Activated gamma-delta T cell treated with anti-CD3 and anti-CD28 coated beads, Interleukin-2, amount 50 U/mL, for 16 hours (primary cell): ENCODE data around the gene ILF3.

Experiments
- DNase-seq: peaks from one replicate; pipeline ENCODE4 v3.0.0-alpha.2; 2020; ENCODE audit warnings: low read depth

The ILF3 gene

DNA sequence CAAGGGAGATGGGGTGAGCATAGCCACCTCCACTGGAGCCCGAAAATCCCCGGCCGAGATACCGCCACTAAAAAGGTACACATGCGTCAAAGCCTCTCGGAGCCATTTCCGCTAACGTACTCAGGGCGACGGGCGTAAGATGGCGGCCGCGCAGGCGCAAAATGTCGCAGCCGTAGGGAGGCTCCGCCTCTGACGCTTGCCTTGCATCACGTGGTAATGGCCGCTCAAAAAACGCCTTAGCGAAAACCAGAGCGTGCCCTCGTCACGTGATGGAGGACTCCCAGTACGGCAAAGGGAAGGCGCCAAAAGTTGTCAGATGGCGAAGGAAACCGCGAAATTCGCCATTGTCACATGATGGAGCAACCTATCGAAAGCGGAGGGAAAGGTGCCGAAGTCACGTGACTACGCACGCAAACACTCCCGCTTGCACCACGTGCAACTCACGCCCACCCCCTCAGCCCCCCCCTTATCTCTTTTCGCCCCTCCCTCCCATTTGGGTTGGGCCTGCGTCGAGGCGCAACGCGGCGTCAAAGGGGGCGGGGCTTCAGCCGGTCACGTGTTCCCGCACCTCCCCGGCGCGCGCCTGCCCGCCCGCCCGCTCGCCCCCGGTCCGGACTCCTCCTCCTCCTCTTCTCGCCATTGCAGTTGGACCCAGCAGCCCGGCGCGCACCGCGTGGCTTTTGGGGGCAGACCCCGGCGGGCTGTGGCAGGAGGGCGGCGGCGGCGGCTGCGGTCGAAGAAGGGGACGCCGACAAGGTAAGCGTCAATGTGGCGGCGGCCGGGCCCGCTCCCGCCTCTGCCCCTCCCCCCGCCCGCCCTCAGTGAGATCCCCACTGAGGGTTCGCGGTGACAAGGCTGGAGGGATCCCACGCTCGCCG lies at the start of gene ILF3:
Gene ILF3, plus strand, starts transcription at position 615 of the 878 bp plus-strand sequence. CDS start 16,260 bp downstream, outside the sequence.
- peak; percentile 99 for DNase-seq

DNA sequence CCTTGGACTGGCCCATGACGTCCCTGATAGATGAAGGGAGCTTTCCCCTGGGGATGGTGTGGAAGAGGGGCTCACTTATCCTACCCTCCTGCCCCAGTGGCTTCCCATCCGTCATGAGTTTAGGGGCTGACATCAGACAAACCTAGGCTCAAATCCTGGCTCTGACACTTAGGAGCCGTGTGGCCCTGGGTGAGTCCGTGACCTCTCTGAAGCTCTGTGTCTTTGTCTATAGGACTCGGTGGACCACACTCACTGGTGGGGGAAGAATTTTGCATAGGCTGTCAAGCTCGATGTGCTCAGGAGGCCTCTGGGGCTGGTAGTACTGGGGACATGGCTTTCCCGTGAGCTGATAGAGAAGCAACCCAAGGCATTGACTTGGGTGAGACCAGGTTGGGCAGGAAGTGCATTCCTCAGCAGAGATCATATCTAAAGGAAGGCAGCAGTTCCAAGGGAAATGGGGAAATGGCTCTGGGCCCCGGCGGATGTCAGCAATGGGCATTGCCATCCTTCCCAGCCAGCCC lies 49.6 kb upstream of the ILF3 start:
- no peak for DNase-seq

DNA sequence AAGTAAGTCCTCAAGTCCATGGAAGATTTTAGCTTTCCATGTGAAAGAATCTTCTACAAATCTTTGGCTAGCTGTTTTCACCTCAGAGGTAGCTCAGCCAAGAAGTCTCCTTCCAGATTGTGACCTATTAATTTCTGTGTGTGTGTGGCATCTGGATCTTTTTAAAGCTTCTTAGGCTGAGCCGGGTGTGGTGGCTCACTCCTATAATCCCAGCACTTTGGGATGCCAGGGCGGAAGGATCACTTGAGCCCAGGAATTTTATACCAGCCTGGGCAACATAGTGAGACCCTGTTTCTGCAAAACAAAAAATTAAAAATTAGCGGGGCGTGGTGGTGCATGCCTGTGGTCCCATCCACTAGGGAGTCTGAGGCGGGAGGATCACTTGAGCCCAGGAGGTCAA lies 42.2 kb upstream of the ILF3 start:
- DNase-seq = no peak

DNA sequence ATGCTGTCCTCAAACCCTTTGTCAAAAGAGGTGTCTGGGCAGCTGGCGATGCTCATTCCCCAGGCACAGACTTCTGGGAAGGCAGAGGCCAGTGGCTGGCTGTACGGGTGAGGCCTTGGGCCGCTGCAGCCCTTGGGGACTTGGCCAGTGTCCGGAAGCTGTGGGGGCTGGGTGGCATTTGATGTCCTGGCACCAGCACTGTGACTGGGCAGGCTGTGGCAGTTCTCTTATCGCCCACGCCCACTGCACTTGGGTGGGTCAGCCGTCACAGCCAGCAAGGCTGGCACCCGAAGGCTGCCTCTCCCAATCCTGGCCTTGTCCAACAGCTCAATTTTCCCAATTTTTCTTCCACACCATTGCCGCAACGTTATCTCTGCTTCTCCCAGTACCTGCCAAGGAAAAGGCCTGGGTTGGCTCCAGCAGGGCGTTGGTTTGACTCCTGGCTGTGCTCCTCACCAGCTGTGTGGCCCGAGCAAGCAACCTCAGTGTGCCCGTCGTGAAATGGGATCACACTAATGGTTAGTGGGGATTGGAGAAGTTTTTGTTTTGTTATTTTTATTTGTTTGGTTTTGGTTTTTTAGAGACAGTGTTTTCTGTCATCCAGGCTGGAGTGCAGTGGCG lies 41.5 kb upstream of the ILF3 start:
- no peak for DNase-seq

DNA sequence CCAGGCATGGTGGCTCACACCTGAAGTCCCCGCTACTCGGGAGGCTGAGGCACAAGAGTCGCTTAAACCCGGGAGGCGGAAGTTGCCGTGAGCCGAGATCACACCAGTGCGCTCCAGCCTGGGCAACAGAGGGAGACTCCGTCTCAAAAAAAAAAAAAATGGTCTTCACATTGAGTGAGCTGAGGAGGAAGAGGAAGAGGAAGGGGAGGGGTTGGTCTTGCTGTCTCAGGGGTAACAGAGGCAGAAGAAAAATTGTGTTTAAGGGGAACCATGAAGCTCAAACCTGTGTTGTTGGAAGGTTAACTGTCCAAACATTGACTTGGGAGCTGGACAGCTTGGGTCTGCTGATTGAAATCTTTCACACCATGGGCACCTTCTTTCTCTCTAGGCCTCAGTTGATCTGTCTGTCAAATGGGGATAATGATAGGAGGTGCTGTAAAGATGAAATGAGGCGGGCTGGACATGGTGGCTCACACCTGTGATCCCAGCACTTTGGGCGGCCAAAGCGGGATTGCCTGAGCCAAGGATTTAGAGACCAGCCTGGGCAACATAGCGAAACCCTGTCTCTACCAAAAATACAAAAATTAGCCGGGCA lies 38.6 kb upstream of the ILF3 start:
- no peak for DNase-seq

DNA sequence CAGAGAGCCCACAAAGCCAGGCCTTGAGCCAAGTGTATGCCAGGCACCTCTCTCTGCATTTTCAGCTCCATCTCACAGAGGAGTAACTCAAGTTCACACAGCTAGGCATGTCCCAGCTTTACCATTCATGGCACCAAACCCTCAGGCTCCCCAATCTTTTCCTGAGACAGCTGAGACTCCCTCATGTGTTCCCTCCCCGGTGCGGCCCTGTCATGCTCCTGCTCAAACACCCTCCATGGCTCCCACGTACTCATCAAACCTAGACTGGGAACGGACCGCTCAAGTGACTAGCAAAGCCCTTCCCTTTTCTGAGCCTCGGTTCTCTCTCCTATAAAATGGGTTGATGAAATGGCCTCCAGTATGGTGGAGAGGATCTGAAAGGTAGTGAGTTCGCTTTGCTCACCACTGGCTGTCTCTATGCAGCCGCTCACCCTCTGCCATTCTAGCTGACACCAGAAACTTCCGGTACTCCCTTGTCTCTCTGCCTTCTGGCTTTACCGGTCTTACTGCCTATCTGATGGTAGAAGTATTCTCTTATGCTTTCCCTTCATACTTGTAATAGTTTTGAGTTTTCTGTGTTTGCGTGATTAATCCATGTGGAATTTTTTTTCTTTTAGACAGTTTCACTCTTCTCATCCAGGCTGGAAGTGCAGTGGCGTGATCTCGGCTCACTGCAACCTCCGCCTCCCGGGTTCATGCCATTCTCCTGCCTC lies 36.6 kb upstream of the ILF3 start:
- DNase-seq = no peak

DNA sequence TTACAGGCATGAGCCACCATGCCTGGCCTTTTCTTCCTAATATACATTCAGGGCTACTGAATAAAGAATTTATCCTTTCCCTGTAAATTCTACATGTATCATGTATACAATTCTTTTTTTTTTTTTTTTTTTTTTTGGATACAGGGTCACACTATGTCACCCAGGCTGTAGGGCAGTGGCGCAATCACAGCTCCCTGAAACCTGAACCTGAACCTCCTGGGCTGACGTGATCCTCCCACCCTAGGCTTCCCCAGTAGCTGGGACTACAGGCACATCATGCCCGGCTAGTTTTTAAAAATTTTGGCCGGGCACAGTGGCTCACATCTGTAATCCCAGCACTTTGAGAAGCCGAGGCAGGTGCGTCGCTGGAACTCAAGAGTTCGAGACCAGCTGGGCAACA lies 35.3 kb upstream of the ILF3 start:
- no peak for DNase-seq

DNA sequence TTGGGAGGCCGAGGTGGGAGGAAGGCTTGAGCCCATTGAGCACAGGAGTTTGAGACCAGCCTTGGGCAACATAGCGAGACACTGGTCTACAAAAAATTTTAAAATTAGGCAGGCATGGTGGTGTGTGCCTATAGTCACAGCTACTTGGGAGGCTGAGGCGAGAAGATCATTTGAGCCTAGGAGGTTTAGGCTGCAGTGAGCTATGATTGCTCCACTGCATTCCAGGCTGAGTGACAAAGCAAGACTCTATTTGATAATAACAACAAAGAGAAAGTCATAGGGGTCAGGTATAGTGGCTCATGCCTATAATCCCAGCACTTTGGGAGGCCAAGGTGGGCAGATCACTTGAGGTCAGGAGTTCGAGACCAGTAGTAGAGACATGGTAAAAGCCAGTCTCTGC lies 33.4 kb upstream of the ILF3 start:
- no peak for DNase-seq

DNA sequence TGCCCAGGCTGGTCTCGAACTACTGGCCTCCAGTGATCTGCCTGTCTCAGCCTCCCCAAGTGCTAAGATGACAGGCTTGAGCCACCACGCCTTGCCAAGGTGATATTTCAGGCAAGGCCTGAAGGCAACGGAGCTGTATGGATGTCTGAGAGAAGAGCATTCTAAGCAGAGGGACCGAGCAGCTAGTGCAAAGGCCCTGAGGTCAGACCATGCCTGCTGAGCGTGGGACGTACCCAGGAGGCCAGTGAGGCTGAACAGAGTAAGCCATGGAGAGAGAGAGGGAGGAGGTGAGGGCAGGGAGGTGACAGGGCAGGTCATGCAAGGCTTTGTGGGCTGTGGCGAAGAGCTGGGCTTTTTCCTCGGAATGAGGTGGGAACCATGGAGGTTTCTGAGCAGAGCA lies 32.2 kb upstream of the ILF3 start:
- no peak for DNase-seq

DNA sequence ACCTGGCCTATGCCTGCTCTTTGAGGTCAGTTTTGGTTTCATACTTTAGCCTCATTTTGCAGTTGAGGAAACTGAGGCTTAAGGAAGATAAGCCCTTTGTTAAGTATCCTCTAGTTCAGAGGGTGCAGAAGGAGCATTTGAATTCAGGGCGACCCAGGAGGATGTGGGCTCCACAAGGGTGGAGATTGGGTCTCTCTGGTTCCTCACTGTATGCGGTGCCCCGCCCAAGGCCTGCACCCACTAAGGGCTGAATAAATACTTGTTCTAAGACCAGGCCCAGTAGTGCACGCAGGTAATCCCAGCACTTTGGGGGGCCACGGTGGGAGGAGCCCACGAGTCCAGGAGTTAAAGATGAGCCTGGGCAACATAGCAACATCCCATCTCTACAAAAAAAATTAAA lies 29.6 kb upstream of the ILF3 start:
- no peak for DNase-seq

DNA sequence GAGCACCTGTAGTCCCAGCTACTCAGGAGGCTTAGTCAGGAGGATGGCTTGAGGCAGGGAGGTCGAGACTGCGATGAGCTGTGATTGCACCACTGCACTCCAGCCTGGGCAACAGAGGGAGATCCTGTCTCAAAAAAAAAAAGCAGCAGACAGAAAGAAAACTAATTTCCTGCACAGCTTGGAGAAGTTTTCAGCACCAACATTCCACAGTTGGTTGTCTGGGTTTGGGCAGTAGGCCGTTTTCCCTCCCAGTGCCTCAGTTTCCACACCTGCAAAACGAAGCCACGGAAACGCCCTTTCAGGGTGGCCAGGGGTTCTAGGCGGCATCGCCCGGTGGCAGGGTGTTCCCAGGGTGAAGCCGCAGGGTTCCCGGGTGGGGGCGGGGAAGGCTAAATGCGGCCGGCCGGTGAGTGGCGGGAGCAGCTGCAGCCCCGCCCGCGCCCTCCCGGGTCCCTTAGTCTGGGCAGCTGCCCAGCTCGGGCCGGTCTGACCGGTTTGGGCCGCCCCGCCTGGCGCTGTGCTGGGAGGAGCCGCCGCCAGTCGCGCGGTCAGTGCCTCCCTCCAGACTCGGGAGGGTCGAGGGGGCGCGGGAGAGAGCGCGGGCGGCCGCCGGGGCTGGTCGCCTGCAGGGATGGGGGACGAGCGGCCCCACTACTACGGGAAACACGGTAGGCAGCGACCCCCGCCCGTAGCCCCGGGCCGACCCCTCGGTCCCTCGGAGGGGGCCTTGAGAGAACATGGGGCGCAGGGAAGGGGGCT lies 29.0 kb upstream of the ILF3 start, which contains the start of gene SLC44A2:
Gene SLC44A2, plus strand, starts transcription at position 551 of the 759 bp plus-strand sequence. Its CDS starts 81 bp downstream, at position 632.
- DNase-seq = no peak

DNA sequence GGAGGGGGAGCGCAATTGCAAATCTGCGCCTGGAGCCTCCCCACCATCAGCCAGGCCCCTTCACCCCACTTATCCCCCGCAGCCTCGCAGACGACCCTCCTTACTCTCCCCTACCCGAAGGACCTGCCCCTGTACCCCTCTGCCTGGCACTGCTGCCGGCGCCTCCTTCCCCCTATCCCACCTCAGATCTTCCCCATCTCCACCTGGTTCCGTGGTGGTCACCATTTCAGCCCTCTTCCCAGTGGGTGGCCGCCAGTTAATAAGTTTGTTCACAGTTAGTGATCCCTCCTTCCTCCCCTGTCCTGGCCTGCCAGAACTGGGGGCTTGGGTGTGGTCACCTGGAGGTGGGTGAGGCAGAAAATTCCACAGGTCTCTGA lies 28.4 kb upstream of the ILF3 start:
- DNase-seq = no peak

DNA sequence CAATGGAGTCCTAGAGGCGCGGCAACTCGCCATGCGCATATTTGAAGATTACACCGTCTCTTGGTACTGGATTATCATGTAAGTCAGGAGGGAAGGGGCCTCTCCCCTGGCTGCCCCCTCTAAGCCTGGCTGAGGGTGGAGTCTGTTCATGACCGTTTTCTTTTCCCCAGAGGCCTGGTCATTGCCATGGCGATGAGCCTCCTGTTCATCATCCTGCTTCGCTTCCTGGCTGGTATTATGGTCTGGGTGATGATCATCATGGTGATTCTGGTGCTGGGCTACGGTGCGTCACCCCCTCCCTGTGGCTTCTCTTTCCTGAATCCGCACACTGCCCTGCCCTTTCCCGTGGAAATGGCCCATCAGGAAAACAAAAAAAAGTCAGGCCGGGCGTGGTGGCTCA lies 22.3 kb upstream of the ILF3 start:
- DNase-seq = no peak

DNA sequence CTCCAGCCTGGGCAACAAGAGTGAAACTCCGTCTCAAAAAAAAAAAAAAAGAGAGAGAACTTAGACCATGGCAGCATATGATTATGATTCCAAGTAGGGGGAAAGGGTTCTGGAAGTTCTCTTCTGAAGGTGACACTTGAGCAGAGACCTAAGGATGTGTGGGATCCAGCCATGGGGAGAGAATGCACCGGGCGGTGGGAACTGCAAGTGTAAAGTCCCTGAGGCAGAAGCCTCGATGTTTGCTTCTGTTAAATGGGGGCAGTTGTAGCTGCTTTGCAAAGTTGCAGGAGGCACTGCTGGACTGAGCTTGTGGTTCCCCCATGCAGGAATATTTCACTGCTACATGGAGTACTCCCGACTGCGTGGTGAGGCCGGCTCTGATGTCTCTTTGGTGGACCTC lies 19.7 kb upstream of the ILF3 start:
- DNase-seq = no peak

DNA sequence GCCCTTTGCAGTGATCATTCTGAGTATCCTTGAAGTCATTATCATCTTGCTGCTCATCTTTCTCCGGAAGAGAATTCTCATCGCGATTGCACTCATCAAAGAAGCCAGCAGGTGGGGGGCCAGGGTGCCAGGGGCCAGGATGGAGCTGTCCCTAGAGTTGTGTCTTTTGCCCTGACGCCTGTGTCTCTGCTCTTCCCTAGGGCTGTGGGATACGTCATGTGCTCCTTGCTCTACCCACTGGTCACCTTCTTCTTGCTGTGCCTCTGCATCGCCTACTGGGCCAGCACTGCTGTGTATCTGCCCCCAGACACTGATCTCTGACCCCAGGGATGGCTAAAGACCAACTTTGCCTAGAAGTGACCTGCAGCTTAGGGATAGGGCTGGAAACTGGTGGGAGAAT lies 19.2 kb upstream of the ILF3 start:
- no peak for DNase-seq

DNA sequence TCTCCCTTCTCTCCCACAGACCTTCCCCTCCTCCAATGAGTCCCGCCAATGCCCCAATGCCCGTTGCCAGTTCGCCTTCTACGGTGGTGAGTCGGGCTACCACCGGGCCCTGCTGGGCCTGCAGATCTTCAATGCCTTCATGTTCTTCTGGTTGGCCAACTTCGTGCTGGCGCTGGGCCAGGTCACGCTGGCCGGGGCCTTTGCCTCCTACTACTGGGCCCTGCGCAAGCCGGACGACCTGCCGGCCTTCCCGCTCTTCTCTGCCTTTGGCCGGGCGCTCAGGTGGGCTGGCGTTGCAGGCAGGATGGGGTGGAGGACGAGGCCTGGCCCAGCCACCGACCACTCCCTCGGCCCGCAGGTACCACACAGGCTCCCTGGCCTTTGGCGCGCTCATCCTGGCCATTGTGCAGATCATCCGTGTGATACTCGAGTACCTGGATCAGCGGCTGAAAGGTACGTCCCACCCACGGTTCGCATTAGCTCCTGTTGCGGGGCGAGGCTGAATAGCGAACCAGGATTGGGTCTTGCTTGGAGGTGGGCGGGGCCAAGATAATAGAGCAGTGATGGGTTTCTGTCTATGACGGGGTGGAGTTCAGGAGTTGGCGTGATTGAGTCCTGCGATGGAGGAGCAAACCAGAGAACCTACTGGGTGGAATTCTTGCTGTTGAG lies 17.7 kb upstream of the ILF3 start:
- no peak for DNase-seq

DNA sequence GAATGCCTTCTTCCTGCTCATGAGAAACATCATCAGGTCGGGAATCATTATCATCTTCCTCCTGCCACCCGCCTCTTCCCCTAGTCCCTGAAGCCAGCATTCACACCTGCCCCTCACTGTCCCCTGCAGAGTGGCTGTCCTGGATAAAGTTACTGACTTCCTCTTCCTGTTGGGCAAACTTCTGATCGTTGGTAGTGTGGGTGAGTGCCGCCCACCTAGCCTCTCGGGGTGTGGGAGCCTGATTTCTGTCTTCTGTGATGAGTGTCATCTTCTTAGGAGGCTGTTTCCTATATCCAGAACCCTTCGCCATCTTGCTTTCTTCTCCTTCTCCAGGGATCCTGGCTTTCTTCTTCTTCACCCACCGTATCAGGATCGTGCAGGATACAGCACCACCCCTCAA lies 16.3 kb upstream of the ILF3 start:
- no peak for DNase-seq

DNA sequence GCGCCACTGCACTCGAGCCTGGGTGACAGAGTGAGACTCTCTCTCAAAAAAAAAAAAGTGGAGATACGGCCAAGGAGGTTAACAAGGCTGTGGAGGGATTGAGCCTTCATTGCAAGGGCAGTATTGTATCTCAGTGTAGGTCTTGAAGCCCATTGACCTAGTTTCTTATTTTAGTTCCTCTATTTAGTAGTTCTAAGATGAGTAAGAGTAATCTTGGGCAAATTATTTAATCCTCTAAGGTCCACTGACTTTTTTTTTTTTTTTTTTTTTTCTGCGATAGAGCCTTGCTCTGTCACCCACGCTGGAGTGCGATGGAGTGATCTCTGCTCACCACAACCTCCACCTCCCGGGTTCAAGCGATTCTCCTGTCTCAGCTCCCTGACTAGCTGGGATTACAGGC lies 14.3 kb upstream of the ILF3 start:
- DNase-seq = no peak

DNA sequence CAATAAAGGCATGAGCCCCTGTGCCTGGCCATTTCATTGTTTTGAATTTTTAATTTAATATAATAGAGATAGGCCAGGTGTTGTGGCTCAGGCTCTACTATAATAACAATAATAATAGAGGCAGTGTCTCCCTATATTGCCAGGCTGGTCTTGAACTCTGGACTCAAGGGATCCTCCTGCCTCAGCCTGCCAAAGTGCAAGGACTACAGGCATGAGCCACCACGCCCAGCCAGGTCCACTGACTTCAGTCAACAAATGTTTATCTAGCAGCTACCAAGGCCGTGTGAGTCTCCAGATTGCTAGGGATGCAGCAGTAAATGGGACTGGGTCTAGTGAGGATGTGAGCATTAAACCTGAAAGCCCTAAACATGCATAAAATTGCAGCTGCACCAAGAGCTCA lies 13.8 kb upstream of the ILF3 start:
- no peak for DNase-seq

DNA sequence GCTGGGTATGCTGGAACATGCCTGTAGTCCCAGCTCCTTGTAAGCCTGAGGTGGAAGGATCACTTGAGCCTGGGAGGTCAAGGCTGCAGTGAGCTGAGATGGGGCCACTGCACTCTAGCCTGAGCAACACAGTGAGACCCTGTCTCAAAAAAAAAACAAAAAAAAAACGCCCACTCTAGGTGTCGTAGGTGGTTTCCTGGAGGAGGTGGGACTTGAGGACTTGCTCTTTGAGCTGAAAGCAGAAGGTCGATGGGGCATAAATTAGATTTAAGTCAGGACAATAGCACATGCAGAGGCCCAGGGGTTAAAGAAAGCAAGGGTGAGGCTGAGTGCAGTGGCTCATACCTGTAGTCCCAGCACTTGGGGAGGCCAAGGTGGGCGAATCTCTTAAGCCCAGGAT lies 12.9 kb upstream of the ILF3 start:
- DNase-seq = no peak
